NCI-H1092 (cell line): Measurements from ENCODE around the gene DNMBP.
A peak's percentile ranks its signal among the peaks of the same experiment; 100 is the strongest.

Experiments
- DNase-seq: peaks from one replicate; lab custom pipeline; 2025; lab: John Stamatoyannopoulos, UW

The DNMBP gene, protein sequence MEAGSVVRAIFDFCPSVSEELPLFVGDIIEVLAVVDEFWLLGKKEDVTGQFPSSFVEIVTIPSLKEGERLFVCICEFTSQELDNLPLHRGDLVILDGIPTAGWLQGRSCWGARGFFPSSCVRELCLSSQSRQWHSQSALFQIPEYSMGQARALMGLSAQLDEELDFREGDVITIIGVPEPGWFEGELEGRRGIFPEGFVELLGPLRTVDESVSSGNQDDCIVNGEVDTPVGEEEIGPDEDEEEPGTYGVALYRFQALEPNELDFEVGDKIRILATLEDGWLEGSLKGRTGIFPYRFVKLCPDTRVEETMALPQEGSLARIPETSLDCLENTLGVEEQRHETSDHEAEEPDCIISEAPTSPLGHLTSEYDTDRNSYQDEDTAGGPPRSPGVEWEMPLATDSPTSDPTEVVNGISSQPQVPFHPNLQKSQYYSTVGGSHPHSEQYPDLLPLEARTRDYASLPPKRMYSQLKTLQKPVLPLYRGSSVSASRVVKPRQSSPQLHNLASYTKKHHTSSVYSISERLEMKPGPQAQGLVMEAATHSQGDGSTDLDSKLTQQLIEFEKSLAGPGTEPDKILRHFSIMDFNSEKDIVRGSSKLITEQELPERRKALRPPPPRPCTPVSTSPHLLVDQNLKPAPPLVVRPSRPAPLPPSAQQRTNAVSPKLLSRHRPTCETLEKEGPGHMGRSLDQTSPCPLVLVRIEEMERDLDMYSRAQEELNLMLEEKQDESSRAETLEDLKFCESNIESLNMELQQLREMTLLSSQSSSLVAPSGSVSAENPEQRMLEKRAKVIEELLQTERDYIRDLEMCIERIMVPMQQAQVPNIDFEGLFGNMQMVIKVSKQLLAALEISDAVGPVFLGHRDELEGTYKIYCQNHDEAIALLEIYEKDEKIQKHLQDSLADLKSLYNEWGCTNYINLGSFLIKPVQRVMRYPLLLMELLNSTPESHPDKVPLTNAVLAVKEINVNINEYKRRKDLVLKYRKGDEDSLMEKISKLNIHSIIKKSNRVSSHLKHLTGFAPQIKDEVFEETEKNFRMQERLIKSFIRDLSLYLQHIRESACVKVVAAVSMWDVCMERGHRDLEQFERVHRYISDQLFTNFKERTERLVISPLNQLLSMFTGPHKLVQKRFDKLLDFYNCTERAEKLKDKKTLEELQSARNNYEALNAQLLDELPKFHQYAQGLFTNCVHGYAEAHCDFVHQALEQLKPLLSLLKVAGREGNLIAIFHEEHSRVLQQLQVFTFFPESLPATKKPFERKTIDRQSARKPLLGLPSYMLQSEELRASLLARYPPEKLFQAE (N-terminal part only)

DNA sequence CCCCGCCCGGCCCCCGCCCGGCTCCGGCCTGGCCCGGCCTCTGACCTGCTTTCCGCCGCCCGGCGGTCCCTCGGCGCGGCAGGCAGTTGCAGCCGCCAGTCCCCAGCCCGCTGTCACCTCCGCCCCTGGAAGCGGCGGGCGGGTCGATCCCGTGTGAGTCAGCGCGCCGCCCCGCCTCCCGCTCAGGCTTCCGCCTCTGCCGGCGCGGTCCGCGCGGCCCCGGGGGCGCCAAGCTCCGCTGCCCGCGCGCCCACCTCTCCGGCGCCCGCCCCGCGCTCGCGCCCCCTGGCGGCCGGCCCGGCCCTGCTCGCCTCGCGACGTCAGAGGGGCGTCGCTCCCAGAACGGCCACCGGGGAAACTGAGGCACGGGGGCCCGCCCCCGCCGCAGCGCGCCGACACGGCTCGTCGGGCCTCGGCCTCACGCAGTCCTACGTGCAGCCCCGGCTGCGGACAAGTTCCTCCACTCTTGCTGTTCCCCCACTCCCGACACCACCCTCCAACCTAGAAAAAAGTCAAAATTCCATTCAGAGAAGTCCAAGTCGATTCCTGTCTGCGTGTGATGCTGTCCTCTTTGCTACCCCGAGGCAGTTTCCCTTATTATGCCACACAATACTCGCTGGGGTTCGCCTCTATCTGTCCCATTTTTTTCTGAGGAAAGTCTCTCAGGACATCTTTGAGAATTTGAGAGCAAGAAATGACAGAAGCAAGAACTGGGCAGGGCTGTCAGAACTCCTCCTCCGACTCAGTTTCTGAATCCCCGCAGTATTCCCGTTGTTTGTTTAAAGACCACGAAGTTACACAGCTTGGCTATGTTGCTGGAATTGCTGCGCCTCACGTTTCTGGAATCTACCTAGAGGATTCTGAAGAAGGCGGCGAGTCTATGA, at the start of gene DNMBP:
DNMBP (minus strand) TSS at position 155 of the 884 bp plus-strand sequence. CDS start 37,823 bp downstream, outside the sequence.
- DNase-seq, result peak; percentile 32

DNA sequence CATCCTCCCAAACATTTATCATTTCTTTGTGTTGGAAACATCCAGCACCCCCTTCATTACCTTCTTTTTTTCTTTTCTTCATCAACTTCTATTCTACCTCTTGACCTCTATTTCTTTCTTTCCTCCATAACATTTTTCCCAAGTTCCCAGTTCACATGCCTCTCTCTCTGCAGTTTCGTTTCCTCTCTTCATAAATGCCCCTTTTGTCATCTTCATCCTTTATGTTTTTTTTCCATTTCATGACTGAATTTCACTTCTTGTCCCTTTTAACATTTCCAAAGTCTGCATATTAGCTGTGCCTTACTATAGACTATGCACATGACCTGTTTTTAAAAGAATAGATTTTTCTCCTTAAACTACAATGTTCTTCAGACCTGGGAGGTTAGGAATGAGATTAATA, 48.2 kb upstream of the DNMBP start:
- DNase-seq, result no peak

DNA sequence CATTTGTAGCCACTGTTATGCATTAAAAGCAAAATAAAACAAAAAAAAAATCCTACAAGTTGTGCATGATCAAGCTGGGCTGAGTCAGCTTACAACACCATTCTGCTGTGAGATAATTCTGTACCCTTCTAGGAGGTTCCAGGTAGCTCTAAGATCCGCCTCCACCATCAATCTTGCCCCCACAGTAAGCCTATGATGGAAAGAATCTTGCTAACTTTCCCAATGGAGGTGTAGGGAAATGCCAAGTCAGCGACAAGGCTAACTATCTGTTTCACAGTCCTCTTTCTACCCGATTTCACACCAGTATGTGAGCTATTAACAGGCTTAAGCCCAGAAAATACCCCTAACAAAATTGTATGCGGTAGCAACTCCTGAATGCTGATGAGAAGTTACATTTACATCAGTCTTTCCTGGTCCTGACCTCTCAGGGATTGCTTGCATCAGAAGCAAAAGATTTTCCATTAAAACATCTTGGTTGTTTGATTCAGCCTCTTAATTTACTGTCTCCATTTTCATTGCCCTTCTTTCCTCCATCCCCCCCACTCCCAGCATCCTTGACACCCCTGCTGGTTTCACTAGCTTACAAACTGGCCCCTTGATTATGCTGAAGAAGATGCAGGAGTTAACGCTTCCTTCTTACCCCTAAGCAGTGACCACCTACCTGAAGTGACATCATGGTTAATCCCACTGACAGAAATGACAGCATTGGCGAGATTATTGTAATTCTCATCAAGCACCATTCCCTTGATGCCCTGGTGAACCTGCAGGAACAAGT, 44.1 kb upstream of the DNMBP start:
- no peak for DNase-seq

DNA sequence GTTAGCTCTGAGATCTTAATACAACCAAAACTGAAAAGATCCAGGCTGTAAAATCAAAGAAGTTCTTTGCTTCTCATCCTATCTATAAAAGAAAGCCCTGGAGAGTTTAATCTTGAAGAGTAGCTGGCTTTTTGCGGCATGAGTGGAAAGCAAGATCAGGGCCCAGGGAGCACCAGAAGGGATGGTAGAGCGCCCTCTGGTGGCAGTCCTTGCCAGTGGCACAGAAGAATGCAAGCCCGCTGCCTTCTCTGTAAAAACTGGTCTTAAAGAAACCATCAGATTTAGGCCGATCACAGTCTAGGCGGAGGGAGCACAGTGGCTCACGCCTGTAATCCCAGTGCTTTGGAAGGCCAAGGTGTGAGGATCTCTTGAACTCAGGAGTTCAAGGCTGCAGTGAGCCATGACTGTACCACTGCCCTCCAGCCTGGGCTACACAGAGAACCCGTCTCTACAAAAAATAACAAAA, 36.3 kb upstream of the DNMBP start:
- peak; percentile 49 for DNase-seq

DNA sequence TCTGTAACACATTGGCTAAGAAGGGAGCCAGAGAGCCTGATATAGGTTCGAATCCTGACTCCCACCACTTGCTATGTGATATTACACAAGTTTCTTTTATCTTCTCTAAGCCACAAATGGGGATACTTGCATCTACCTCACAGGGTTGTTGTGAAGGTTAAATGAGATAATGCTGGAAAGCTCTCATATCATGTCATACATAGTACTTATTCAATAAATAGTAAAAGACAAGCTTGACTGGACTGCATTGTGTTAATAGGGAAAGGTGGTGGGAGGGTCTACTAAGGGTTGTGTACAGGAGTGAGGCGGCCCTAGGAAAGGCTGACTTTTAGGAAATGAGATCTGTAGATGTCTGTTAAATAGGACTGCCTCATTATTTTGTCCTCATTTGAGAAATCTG, 35.8 kb upstream of the DNMBP start:
- DNase-seq, result no peak

DNA sequence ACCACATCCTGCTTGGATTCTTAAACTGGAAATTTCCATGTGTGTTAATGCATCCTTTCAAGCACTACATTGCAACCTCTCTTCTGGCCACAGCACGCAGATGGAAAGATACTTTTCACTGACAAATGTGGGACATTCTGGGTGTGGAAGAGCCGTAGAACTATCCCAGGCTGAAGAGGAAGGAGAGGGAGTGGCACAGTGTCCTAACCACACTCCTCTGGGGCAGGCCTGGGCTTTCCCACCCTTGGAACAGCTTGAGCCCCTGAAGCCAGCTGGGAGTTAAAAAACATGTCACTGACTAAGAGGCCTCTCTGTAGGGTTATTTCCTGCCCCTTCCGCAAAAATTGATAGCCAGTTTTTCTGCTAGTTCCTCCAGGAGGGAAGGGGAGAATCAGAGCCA, 34.0 kb upstream of the DNMBP start:
- no peak for DNase-seq

DNA sequence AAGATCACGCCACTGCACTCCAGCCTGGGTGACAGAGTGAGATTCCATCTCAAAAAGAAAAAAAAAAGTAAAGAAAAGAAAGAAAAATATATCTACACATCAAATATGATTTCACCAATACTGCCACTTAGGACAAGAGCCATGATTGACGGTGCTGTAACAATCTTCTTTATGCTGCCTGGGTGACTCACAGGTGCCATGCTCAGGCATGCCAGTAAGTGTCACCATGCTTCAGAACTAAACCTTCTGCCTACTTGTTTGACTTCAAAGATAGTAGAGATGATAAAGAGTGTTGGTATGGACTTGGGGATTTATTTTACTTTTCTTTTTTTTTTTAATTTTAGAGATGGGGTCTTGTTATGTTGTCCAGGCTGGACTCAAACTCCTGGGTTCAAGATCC, 33.6 kb upstream of the DNMBP start:
- no peak for DNase-seq

DNA sequence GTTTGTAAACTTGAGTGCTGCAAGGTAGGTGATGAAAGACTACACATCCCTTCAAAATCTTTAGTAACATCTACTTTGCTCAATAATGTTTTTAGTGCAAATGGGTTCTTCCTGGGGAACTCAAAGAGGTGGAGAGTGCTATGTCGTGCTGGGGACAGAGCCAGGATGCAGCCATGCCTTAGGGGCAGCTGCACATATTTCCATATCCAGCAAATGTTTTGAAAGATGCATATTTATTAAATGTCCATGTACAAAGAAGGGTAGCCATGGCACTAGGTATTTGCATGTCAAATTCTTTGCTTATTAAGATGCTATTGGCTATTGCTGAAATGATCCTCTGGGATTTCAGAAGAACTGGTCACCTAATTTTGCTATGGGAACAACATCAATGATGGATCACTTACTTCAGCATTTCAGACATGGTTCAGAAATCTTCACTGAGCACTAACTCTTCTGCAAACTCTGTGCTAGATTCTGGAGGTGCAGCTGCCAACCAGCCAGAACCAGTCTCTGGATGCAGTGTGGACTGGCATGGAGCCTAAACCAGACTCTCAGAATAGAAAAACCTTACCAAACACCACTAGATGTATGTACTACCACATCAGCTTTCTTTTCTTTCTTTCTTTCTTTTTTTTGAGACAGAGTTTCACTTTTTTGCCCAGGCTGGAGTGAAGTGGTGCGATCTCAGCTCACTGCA, 31.7 kb upstream of the DNMBP start:
- DNase-seq, result no peak

DNA sequence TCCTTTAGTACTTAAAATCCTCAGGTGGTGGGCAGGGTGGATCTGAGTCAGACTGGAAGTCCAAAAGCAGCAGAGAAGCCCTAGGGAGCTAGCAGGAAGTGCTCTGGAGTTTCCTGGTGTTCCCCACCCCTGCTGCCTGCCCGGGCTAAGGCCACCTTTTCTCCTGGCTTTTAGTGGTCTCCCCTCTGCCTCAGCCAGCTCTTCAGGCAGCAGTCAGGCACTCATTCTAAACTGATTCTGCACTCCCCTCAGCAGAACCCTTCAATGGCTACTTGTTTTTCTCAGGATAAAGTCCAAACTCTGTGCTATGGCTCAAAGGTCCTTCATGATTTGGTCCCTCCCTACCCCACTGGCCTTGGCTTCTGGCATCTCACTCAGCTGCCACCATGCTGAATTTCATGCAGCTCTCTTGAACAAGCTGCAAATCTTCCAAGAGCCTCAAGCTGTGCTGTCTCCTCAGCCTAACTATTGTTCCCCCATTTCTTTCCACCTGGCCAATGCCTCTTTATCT, 28.9 kb upstream of the DNMBP start:
- DNase-seq, result no peak

DNA sequence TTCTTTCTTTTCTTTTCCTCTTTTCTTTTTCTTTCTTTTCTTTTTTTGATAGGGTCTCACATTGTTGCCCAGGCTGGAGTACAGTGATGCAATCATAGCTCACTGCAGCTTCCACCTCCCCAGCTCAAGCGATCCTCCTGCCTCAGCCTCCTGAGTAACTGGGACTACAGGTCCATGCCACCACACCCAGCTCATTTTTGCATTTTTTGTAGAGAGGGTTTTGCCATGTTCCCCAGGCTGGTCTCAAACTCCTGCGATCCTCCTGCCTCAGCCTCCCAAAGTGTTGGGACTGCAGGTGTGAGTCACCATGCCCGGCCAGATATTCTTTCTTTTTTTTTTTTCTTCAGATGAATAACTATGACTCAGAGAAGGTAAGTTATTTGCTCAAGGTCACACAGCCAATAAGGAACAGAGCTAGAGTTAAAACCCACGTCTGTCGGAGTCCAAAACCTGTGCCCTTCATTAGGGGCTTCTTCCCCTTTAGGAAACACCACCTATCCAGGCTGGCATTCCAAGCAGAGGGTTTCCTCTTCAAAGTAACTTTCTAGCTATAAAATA, 28.1 kb upstream of the DNMBP start:
- no peak for DNase-seq

DNA sequence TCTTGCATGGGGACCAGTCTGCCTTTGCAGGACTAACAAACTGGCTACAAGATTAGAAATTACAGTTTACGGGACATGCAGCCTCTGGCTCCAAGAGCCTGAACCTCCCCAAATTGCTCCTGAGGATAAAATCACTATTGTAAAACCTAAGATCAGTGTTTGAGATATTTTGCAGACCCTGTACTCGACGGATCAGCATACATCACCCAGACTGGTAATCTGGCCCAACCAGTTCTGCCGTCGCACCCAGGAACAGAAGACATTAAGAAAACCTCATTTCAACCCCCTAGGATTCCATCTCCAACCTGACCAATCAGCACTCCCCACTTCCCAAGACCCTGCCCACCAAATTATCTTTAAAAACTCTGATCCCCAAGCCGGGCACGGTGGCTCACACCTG, 27.1 kb upstream of the DNMBP start:
- DNase-seq, result no peak

DNA sequence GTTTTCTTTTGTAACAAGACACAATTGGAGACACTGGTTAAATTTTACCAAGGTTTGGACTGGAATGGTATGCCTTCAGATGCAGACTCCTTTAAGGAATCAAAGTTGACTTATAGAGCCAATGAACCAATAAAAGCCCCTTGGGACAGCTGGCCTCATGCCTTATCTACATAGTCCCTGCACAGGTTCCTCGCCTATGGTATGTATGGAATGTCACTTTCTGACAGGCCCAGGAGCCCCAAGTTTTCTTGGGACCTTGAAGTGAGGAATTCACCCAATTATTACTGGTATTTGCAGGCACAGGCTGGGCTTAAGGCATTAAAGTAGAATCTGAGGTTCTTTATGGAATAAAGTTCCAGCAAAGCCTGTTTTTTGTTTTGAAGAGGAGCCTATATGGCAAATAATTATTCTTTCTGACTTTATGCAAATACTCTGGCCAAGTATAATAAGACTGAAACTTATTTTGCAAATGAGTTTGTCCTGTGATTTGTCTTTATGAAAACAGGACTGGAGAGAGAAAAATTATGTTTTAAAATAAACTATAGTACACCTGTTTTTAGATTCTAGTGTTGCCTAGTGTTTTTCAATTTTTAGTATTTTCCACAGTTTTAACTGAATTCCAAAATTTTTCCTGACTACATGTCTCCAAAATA, 24.1 kb upstream of the DNMBP start:
- DNase-seq, result no peak

DNA sequence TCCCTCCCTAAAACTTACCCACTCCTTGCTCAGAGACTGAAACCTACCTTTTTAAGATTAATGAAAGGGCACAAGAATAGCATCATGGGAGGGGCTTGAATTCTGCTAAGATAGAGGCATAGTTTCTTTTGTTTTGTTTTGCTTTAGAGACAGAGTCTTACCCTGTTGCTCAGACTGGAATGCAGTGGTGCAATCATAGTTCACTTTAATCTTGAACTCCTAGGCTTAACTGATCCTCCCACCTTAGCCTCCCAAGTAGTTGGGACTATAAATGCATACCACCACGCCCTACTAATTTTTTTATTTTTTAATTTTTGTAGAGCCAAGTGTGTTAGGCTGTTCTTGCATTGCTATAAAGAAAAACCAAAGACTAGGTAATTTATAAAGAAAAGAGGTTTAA, 17.7 kb upstream of the DNMBP start:
- no peak for DNase-seq

DNA sequence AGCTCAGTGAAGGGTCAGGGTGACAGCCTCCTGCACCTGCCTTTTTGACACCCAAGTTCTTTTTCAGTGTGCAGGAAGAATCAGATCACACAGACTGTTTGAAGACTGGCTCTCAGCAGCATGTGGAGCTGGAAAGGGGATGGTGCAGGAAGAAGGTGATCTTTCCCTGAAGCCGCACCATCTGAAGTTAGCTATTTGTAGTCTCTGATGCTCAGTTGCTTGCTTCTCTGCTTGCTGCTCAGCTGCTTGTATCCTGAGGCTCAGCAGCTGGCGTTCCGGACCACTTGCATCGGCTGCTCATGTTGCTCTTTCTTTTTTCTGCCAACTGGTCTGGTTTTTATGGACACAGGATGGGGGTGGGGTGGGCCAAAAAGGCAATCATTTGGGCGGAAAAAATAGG, 15.8 kb upstream of the DNMBP start:
- DNase-seq, result peak; percentile 23

DNA sequence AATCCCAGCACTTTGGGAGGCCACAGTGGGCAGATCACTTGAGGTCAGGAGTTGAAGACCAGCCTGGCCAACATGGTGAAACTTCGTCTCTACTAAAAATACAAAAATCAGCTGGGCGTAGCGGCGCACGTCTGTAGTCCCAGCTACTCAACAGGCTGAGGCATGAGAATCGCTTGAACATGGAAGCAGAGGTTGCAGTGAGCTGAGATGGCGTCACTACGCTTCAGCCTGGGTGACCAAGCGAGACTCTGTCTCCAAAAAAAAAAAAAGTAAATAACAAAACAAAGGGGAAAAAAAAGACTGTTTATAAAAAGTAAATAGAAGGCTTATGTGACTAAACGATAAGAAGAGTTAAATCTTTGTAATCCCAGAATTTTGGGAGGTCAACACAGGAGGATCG, 15.0 kb upstream of the DNMBP start:
- DNase-seq, result no peak

DNA sequence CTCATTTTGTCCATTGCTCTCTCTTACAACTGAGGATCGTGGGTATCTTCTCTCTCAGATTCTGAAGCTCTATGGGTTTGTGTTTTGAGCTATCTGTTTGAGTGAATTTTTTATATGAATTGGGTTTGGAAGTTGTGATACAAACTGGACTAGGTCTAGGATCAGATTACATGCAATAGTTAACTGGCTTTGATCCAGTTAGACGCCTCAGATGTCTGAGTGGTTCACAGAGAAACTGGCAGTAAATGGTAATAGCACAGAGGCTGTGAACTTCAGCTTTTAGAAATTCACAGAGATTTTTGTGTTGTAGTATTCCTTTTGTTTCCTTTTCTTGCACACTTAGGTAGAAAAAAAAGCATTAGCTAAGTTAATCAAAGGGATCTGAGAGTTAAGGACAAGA, 12.7 kb upstream of the DNMBP start:
- no peak for DNase-seq

DNA sequence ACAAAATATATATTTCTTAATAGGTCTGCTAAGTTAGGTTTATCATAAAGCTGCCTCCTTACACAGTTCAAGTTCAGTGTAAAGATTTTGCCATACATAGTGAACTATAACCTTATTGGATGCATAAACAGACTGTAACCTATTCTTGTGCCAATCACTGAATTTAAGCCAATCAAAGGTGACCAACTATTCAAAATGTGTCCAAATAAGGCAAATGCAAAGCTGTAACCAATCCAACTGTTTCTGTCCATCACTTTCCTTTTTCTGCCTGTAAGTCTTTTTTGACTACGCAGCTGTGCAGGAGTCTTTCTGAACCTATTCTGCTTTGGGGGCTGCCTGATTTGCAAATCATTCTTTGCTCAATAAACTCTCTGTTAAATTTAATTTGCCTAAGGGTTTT, 11.6 kb upstream of the DNMBP start:
- DNase-seq, result no peak

DNA sequence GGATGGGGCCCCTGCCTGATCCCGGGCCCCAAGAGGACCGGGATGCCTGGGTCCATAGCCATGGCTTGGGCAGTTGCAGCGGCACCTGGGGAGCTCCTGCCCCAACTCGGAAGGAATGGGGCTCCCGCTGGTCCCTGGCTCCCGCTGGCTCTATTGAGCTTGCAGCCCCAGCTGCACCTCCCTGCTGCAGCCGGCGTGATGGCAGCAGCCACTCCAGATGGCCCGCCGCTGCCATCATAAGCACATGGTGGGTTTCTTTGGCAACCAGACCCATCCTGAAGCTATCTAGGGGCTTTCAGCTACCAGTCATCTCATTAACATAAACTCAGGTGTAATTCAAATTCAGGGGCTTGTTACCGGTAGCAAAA, 11.1 kb upstream of the DNMBP start:
- peak; percentile 24 for DNase-seq
